ENCODE measurements around the gene SCNN1A. TPM values are rescaled to one million over a fixed set of nuclear protein-coding genes. Genes with fewer than 3 reads are reported as not detected.
A peak's percentile ranks its signal among the peaks of the same experiment; 100 is the strongest.

Gene SCNN1A
- total RNA-seq, 6 donors from 2014 or later = 153 to 594 (median 346) TPM

- no peak for ATAC-seq (ENCODE audit: low FRiP score in 2 of 2)
- Histone ChIP-seq H3K36me3 (peaks cover 46 to 88% (median 72%) of the 10 kb centered on the region in 4 donors), H3K27ac (peak overlapping the region in 3 of 4 donors; percentile 3 to 68 (median 43)), H3K27me3 (no peaks in the 10 kb centered on the region), H3K4me1 (peaks cover 52 to 85% (median 77%) of the 10 kb centered on the region in 4 donors), H3K4me3 (no peak overlapping the region), H3K9me3 (no peaks in the 10 kb centered on the region)
- TF ChIP-seq POLR2AphosphoS5 (IDR thresholded peaks at IDR 0.05) = no peak
- TF ChIP-seq EP300 (IDR thresholded peaks at IDR 0.05) = no peak
- no peak for TF ChIP-seq POLR2A (IDR thresholded peaks at IDR 0.05)
- TF ChIP-seq CTCF (IDR thresholded peaks at IDR 0.05) = no peak
- WGBS, 2 donors = 84 to 89% methylated on average over 10 to 15 of the region's 15 CpGs
- no peak for DNase-seq
Observed at GRCh38 chr12:6329703-6330064, 45.7 kb downstream of the SCNN1A start.

- DNase-seq = peak in 1 of 2 donors; percentile 86
- ATAC-seq (ENCODE audit: low FRiP score in 2 of 2) = no peak
- H3K4me3 ChIP-seq = no peak overlapping the region
- no peaks in the 10 kb centered on the region for H3K27me3 ChIP-seq
- H3K4me1 ChIP-seq = peaks cover 52 to 85% (median 77%) of the 10 kb centered on the region in 4 donors
- H3K36me3 ChIP-seq = peaks cover 46 to 83% (median 68%) of the 10 kb centered on the region in 4 donors
- H3K27ac ChIP-seq = peak overlapping the region in 2 of 4 donors; percentile 3 to 68
- TF ChIP-seq EP300 (IDR thresholded peaks at IDR 0.05) (no peak), POLR2AphosphoS5 (IDR thresholded peaks at IDR 0.05) (no peak), POLR2A (IDR thresholded peaks at IDR 0.05) (no peak), CTCF (IDR thresholded peaks at IDR 0.05) (no peak)
- 91 to 92% methylated on average over 58 to 75 of the region's 75 CpGs for WGBS, 2 donors
- no peaks in the 10 kb centered on the region for H3K9me3 ChIP-seq
Observed at GRCh38 chr12:6328945-6329702, 46.2 kb downstream of the SCNN1A start.

- ATAC-seq (ENCODE audit: low FRiP score in 2 of 2) = no peak
- WGBS, 2 donors = 83 to 85% methylated on average over 10 of the region's 10 CpGs
Observed at GRCh38 chr12:6328045-6328779, 47.2 kb downstream of the SCNN1A start.

GRCh38 chr12:6327229-6328041 is 47.9 kb downstream of the SCNN1A start:
- peak in 1 of 4 donors; percentile 26 for TF ChIP-seq POLR2A (IDR thresholded peaks at IDR 0.05)
- TF ChIP-seq CTCF (IDR thresholded peaks at IDR 0.05) = no peak
- peak overlapping the region; percentile 52 to 85 (median 69) for H3K27ac ChIP-seq
- H3K4me3 ChIP-seq = no peak overlapping the region
- peak in 1 of 2 donors; percentile 55 for DNase-seq
- no peaks in the 10 kb centered on the region for H3K27me3 ChIP-seq
- no peaks in the 10 kb centered on the region for H3K9me3 ChIP-seq
- no peak for ATAC-seq (ENCODE audit: low FRiP score in 2 of 2)
- peaks cover 52 to 87% (median 77%) of the 10 kb centered on the region in 4 donors for H3K4me1 ChIP-seq
- 79 to 82% methylated on average over 27 to 33 of the region's 33 CpGs for whole genome bisulfite sequencing, 2 donors
- H3K36me3 ChIP-seq = peaks cover 37 to 66% (median 51%) of the 10 kb centered on the region in 4 donors

More at GRCh38 chr12:6328045-6328779, 47.2 kb downstream of the SCNN1A start:
- no peak for DNase-seq
- Histone ChIP-seq H3K4me1 (peaks cover 52 to 85% (median 77%) of the 10 kb centered on the region in 4 donors), H3K4me3 (no peak overlapping the region), H3K27ac (peak overlapping the region in 3 of 4 donors; percentile 52 to 85 (median 83)), H3K27me3 (no peaks in the 10 kb centered on the region), H3K9me3 (no peaks in the 10 kb centered on the region), H3K36me3 (peaks cover 45 to 74% (median 59%) of the 10 kb centered on the region in 4 donors)
- TF ChIP-seq POLR2AphosphoS5 (IDR thresholded peaks at IDR 0.05) (peak in 1 of 2 donors; percentile 13), CTCF (IDR thresholded peaks at IDR 0.05) (no peak)

Data from upper lobe of left lung (tissue), 6 donors.